Esophagus squamous epithelium (tissue), 5 donors: ENCODE results near the gene PSMB7. TPM values are rescaled to one million over a fixed set of nuclear protein-coding genes. Genes with fewer than 3 reads are reported as not detected.

ENCODE experiments used
- DNase-seq: peaks from one replicate; lab custom pipeline; 2025; lab: John Stamatoyannopoulos, UW
- H3K27ac ChIP-seq, 4 donors: fragments of 200-600 bp; sonication (generic); one replicate each; pipeline ENCODE4 v1.5.1; 2016 to 2019; ENCODE audit warnings: mild to moderate bottlenecking in 1 of 4
- H3K27me3 ChIP-seq, 4 donors: fragments of 200-600 bp; sonication (generic); 1 replicate in 3 of 4; 2 replicates in 1 of 4; pipeline versions ENCODE4 v1.5.1 to v1.6.0; 2017 to 2021; ENCODE audit warnings: antibody characterized with exemption in 1 of 4
- H3K36me3 ChIP-seq, 3 donors: fragments of 200-600 bp; sonication (generic); one replicate each; pipeline ENCODE4 v1.5.1; 2016 to 2019
- H3K4me1 ChIP-seq, 3 donors: fragments of 200-600 bp; sonication (generic); one replicate each; pipeline ENCODE4 v1.5.1; 2017 to 2019
- H3K4me3 ChIP-seq, 4 donors: fragments of 200-600 bp; sonication (generic); 1 replicate in 3 of 4; 2 replicates in 1 of 4; pipeline ENCODE4 v1.5.1; 2016 to 2019; ENCODE audit warnings: mild to moderate bottlenecking in 2 of 4, moderate library complexity in 1 of 4
- H3K9me3 ChIP-seq, 3 donors: fragments of 200-600 bp; sonication (generic); one replicate each; pipeline ENCODE4 v1.5.1; 2016 to 2019
- POLR2A ChIP-seq, 4 donors: fragments of 450-650 bp; IDR thresholded peaks; one replicate each; pipeline ENCODE4 v1.6.1; 2017; ENCODE audit warnings: antibody characterized with exemption in 4 of 4, mild to moderate bottlenecking in 4 of 4, moderate library complexity in 3 of 4
- WGBS, 2 donors: methylation state at CpG; one replicate each; pipeline ENCODE4 v1.1.5; 2018; 5-methylcytosine and 5-hydroxymethylcytosine counted together
- intact Hi-C: fragments of 100-400 bp; cut with DNase I; formaldehyde crosslinking; loops from one replicate; pipeline ENCODE4 v1.15.0; 2022
- total RNA-seq, 4 donors: library from RNA; depleted of rRNA; stranded (reverse); fragments of >200 nt; gene quantifications; one replicate each; pipeline ENCODE4 v1.1.0, GENCODE V29; 2016
- TF ChIP-seq, protein P1 (sequence below), 6 experiments: fragments of 450-650 bp in 4 of 6; fragments of 200-600 bp in 2 of 6; sonication (generic) in 2 of 6; IDR thresholded peaks; one replicate each; pipeline ENCODE4 v1.5.1; 2016 to 2019; ENCODE audit warnings: antibody characterized with exemption in 6 of 6, mild to moderate bottlenecking in 4 of 6, moderate library complexity in 4 of 6
- donor health status: DM: yes; HTN: yes; CAD: no.

Gene PSMB7
- total RNA-seq, 4 donors from 2014 or later = 114 to 229 (median 170) TPM

DNA sequence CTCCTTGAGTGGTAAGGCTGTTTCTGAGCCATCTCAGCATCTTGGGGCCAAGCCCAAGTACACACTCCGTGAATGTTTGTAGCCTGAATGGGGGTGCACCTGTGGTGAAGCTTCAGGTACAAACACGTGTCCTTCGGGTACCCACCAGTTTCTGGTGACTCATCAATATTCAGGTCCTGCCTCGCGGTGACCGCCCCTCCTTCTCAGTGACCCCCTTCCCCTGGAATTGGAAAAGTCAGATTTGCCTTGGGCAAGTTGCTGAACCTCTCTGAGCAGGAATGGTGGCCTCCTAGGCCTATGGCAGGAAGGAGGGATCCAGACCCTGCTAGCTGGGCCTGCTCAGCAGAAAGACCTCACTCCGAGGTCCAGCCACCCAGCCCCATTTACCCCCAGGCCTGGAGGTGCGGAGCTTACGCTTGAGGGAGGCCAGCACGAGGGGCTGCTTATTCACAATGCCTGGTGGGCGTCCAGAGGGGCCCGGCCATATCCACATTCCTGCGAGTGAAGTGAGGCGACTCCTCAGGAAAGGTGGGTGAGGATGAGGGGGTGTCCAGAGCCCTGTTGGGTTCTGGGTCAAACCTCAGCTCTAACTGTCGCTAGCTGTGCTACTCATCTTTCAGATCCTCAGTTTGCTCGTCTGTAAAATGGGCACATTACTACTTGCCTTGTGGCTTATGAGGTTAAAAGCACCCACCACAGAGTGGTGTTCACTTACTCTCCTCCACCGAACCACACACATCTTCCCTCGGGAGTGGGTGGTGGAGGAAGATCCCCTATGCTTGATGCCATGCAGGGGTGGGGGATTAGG lies 42.0 kb upstream of the PSMB7 start:
- TF ChIP-seq POLR2A (IDR thresholded peaks at IDR 0.05) = no peak
- TF ChIP-seq, protein P1, sequence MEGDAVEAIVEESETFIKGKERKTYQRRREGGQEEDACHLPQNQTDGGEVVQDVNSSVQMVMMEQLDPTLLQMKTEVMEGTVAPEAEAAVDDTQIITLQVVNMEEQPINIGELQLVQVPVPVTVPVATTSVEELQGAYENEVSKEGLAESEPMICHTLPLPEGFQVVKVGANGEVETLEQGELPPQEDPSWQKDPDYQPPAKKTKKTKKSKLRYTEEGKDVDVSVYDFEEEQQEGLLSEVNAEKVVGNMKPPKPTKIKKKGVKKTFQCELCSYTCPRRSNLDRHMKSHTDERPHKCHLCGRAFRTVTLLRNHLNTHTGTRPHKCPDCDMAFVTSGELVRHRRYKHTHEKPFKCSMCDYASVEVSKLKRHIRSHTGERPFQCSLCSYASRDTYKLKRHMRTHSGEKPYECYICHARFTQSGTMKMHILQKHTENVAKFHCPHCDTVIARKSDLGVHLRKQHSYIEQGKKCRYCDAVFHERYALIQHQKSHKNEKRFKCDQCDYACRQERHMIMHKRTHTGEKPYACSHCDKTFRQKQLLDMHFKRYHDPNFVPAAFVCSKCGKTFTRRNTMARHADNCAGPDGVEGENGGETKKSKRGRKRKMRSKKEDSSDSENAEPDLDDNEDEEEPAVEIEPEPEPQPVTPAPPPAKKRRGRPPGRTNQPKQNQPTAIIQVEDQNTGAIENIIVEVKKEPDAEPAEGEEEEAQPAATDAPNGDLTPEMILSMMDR (IDR thresholded peaks at IDR 0.05) = no peak
- Histone ChIP-seq H3K27ac (no peak overlapping the region), H3K4me1 (peaks cover 0 to 16% (median 7%) of the 10 kb centered on the region in 3 donors), H3K4me3 (no peak overlapping the region), H3K36me3 (no peaks in the 10 kb centered on the region), H3K27me3 (peaks cover under 1 to 36% (median 5%) of the 10 kb centered on the region in 4 donors), H3K9me3 (no peaks in the 10 kb centered on the region)
- 67 to 68% methylated on average over 7 to 17 of the region's 18 CpGs for WGBS, 2 donors
- no peak for DNase-seq
- intact Hi-C loops = no loop called here

DNA sequence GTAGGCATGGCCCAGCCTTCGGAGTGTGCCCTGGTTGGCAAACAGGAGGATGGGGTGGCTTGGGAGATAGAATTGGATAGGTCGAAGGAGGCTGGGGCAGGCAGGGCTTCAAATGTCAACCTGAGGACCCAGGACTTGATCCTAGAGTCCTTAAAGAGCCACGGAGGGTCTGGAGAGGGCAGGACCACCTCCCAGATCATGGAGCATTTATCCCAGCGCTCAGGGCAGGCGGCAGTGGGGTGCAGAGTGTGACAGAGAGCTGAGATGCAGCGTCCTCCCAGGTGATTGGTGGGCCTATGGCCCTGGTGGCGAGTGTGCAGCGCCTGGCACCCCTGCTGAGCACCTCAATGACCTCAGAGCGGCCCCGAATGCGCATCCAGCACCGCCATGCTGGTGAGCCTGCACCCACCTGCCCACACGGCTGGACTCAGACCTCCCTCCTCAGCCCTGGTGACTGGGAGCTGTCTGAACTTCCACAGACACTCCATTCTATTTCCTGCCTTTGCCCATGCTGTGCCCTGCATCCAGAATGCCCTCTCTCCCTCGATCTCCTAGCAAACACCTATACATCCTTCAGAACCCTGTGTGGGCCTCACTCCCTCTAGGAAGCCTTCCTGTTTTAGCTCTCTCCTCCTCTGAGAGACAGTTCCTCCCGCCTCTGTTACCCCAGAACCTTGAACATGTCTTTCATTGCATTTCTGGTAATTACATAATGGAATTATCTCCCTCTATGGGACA lies 41.3 kb upstream of the PSMB7 start:
- TF ChIP-seq, protein P1 (IDR thresholded peaks at IDR 0.05) = no peak
- no peak for TF ChIP-seq POLR2A (IDR thresholded peaks at IDR 0.05)
- Histone ChIP-seq H3K9me3 (no peaks in the 10 kb centered on the region), H3K27ac (no peak overlapping the region), H3K27me3 (peaks cover 2 to 44% (median 6%) of the 10 kb centered on the region in 4 donors), H3K36me3 (no peaks in the 10 kb centered on the region), H3K4me3 (no peak overlapping the region), H3K4me1 (peaks cover 0 to 21% (median 7%) of the 10 kb centered on the region in 3 donors)
- no peak for DNase-seq
- intact Hi-C loops = no loop called here
- WGBS, 2 donors = 73 to 80% methylated on average over 13 of the region's 15 CpGs

DNA sequence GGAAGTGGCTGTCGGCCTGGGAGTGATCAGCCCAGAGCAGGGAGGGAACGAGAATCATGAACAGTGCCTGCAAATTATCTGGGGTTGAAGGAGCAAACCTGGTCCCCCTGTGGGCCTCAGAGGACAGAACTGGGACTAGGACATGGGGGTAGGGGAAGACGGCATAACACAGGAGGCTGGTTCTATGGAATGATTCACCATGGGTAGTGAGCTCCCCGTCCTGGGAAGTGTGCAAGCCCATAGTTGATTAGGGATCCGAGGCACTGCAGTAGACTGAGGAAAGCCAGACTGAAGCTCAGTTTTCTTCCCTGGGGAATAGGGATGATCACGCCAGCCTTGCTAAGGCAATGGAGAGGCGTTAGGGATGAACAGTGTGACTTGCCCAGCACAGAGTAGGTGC lies 40.6 kb upstream of the PSMB7 start:
- 72 to 88% methylated on average over 5 to 7 of the region's 7 CpGs for WGBS, 2 donors
- no peak for DNase-seq

DNA sequence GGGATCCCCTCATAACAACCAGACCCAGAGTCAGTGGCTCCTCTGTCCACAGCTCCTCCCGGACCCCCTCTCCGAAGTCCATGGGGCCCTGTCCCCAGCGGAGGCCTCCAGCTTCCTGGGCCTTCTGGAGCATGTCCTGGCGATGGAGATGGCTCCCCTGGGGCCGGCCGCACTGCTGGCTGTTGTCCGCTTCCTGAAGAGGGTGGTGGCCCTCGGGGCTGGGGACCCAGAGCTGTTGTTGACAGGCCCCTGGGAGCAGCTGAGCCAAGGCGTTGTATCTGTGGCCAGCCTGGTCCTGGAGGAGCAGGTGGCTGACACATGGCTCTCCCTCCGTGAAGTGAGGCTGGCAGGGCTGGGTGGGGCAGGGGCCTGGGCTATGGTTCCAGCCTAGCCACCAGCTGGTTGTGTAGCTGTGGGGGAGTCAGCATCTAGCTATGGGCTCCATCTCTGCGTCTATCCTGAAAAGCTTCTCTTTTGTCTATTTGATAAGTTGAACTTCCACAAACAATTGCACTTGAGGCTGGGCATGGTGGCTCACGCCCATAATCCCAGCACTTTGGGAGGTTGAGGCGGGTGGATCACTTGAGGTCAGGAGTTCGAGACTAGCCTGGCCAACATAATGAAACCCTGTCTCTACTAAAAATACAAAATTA lies 39.7 kb upstream of the PSMB7 start:
- no peaks in the 10 kb centered on the region for H3K36me3 ChIP-seq
- intact Hi-C loops = no loop called here
- no peaks in the 10 kb centered on the region for H3K9me3 ChIP-seq
- TF ChIP-seq, protein P1 (IDR thresholded peaks at IDR 0.05) = no peak
- TF ChIP-seq POLR2A (IDR thresholded peaks at IDR 0.05) = no peak
- H3K4me1 ChIP-seq = peaks cover 0 to 35% (median 11%) of the 10 kb centered on the region in 3 donors
- peaks cover 2 to 60% (median 6%) of the 10 kb centered on the region in 4 donors for H3K27me3 ChIP-seq
- no peak overlapping the region for H3K4me3 ChIP-seq
- H3K27ac ChIP-seq = no peak overlapping the region
- no peak for DNase-seq
- 81% methylated on average over 3 of the region's 14 CpGs; no CpG with 5 or more reads in 1 of the 2 donors for WGBS, 2 donors

More for the DNA sequence above, 40.6 kb upstream of the PSMB7 start:
- intact Hi-C loops = no loop called here
- TF ChIP-seq, protein P1 (IDR thresholded peaks at IDR 0.05) = no peak
- no peak for TF ChIP-seq POLR2A (IDR thresholded peaks at IDR 0.05)
- Histone ChIP-seq H3K27me3 (peaks cover 2 to 50% (median 6%) of the 10 kb centered on the region in 4 donors), H3K4me1 (peaks cover 0 to 27% (median 10%) of the 10 kb centered on the region in 3 donors), H3K9me3 (no peaks in the 10 kb centered on the region), H3K4me3 (no peak overlapping the region), H3K36me3 (no peaks in the 10 kb centered on the region), H3K27ac (no peak overlapping the region)
